ENCODE results near the gene SHISA5. TPM values are rescaled to one million over a fixed set of nuclear protein-coding genes. Genes with fewer than 3 reads are reported as not detected.

Gene SHISA5
- total and polyA plus RNA-seq, 3 donors from 2014 or later = 101 to 146 (median 117) TPM

GRCh38 chr3:48426401-48426909 lies 77.5 kb downstream of the SHISA5 start:
- TF ChIP-seq CTCF (IDR thresholded peaks at IDR 0.05) = no peak
- TF ChIP-seq POLR2A (IDR thresholded peaks at IDR 0.05) = no peak
- Histone ChIP-seq H3K27ac (peak overlapping the region in 1 of 2 donors; percentile 91), H3K36me3 (ENCODE audit: low read depth, missing control alignments) (no peaks in the 10 kb centered on the region), H3K4me3 (no peak overlapping the region), H3K4me1 (peaks cover 50% of the 10 kb centered on the region), H3K27me3 (no peaks in the 10 kb centered on the region), H3K9me3 (no peaks in the 10 kb centered on the region)
- DNase-seq = no peak
- WGBS, 2 donors = 52 to 56% methylated on average over 11 of the region's 11 CpGs
- intact Hi-C loops (cut with DNase I; ENCODE audit: low total_unique reads) = no loop called here

- Histone ChIP-seq H3K27ac (peak overlapping the region in 1 of 2 donors; percentile 5), H3K4me1 (peaks cover 48% of the 10 kb centered on the region), H3K9me3 (no peaks in the 10 kb centered on the region), H3K27me3 (no peaks in the 10 kb centered on the region), H3K36me3 (ENCODE audit: low read depth, missing control alignments) (no peaks in the 10 kb centered on the region), H3K4me3 (no peak overlapping the region)
- intact Hi-C loops (cut with DNase I; ENCODE audit: low total_unique reads) = no loop called here
- DNase-seq = peak; percentile 37
- WGBS, 2 donors = 39 to 75% methylated on average over 2 to 13 of the region's 13 CpGs
- no peak for TF ChIP-seq POLR2A (IDR thresholded peaks at IDR 0.05)
- no peak for TF ChIP-seq CTCF (IDR thresholded peaks at IDR 0.05)
Measured at GRCh38 chr3:48425281-48425812, 78.6 kb downstream of the SHISA5 start.

GRCh38 chr3:48423883-48424695 lies 79.9 kb downstream of the SHISA5 start:
- Histone ChIP-seq H3K4me3 (no peak overlapping the region), H3K27me3 (no peaks in the 10 kb centered on the region), H3K36me3 (ENCODE audit: low read depth, missing control alignments) (no peaks in the 10 kb centered on the region), H3K9me3 (no peaks in the 10 kb centered on the region), H3K27ac (no peak overlapping the region), H3K4me1 (peaks cover 41% of the 10 kb centered on the region)
- WGBS, 2 donors = 89 to 93% methylated on average over 7 to 25 of the region's 27 CpGs
- TF ChIP-seq POLR2A (IDR thresholded peaks at IDR 0.05) (no peak), CTCF (IDR thresholded peaks at IDR 0.05) (no peak)
- no peak for DNase-seq
- intact Hi-C loops (cut with DNase I; ENCODE audit: low total_unique reads) = no loop called here

GRCh38 chr3:48423241-48423882 lies 80.6 kb downstream of the SHISA5 start:
- TF ChIP-seq CTCF (IDR thresholded peaks at IDR 0.05) = no peak
- no peak for TF ChIP-seq POLR2A (IDR thresholded peaks at IDR 0.05)
- H3K9me3 ChIP-seq = no peaks in the 10 kb centered on the region
- H3K4me1 ChIP-seq = peaks cover 38% of the 10 kb centered on the region
- no peak overlapping the region for H3K4me3 ChIP-seq
- no peak overlapping the region for H3K27ac ChIP-seq
- WGBS, 2 donors = 95 to 98% methylated on average over 16 to 25 of the region's 25 CpGs
- no peaks in the 10 kb centered on the region for H3K36me3 ChIP-seq (ENCODE audit: low read depth, missing control alignments)
- no peak for DNase-seq
- H3K27me3 ChIP-seq = no peaks in the 10 kb centered on the region
- intact Hi-C loops (cut with DNase I; ENCODE audit: low total_unique reads) = no loop called here

Measured in testis (tissue), 3 donors.